Prostate gland (tissue), 2 donors: ENCODE data around the gene TNPO3. TPM values are rescaled to one million over a fixed set of nuclear protein-coding genes. Genes with fewer than 3 reads are reported as not detected.

Experiments
- DNase-seq: peaks from one replicate; pipeline ENCODE4 v3.0.0-alpha.2; 2019; ENCODE audit warnings: low spot score
- H3K27ac ChIP-seq, 2 donors: fragments of 200-600 bp; sonication (generic); 2 replicates each; pipeline ENCODE4 v1.5.1; 2017 to 2019
- H3K27me3 ChIP-seq: fragments of 200-600 bp; sonication (generic); replicated peaks from 2 replicates; pipeline ENCODE4 v1.5.1; 2019; ENCODE audit not compliant: insufficient read depth
- H3K36me3 ChIP-seq, 2 donors: fragments of 200-600 bp; sonication (generic); 1 replicate in 1 of 2; 2 replicates in 1 of 2; pipeline versions ENCODE4 v1.5.1 to v1.8.1; 2017 to 2019
- H3K4me1 ChIP-seq: fragments of 200-600 bp; sonication (generic); replicated peaks from 2 replicates; pipeline ENCODE4 v1.5.1; 2019
- H3K4me3 ChIP-seq, 2 donors: fragments of 200-600 bp; sonication (generic); 2 replicates each; pipeline ENCODE4 v1.5.1; 2017 to 2019
- H3K9me3 ChIP-seq: fragments of 200-600 bp; sonication (generic); 2 replicates; pipeline ENCODE4 v1.5.1; 2017
- CTCF ChIP-seq, 4 experiments: fragments of 200-600 bp in 2 of 4; fragments of 450-650 bp in 2 of 4; sonication (generic) in 2 of 4; IDR thresholded peaks; 1 replicate in 3 of 4; 2 replicates in 1 of 4; pipeline ENCODE4 v1.5.1; 2016 to 2019; ENCODE audit warnings: antibody characterized with exemption in 4 of 4, mild to moderate bottlenecking in 2 of 4, moderate library complexity in 2 of 4
- POLR2A ChIP-seq: fragments of 450-650 bp; IDR thresholded peaks from one replicate; pipeline ENCODE4 v1.6.1; 2016; ENCODE audit warnings: antibody characterized with exemption, mild to moderate bottlenecking
- WGBS: methylation state at CpG from one replicate; pipeline ENCODE4 v1.1.5; 2018; 5-methylcytosine and 5-hydroxymethylcytosine counted together
- intact Hi-C: fragments of 100-400 bp; cut with DNase I; formaldehyde crosslinking; loops from one replicate; pipeline ENCODE4 v1.14.2; 2022
- small RNA-seq, 2 donors: library from RNA; depleted of rRNA; stranded (forward); fragments of <200 nt; gene quantifications; one replicate each; pipeline ENCODE3, GENCODE V24; 2016
- total RNA-seq, 2 donors: library from RNA; depleted of rRNA; stranded (reverse); fragments of >200 nt; gene quantifications; one replicate each; pipeline ENCODE4 v1.1.0, GENCODE V29; 2016

TNPO3 gene
- total RNA-seq, 2 donors from 2014 or later, result 32.2 to 42.3 TPM

DNA sequence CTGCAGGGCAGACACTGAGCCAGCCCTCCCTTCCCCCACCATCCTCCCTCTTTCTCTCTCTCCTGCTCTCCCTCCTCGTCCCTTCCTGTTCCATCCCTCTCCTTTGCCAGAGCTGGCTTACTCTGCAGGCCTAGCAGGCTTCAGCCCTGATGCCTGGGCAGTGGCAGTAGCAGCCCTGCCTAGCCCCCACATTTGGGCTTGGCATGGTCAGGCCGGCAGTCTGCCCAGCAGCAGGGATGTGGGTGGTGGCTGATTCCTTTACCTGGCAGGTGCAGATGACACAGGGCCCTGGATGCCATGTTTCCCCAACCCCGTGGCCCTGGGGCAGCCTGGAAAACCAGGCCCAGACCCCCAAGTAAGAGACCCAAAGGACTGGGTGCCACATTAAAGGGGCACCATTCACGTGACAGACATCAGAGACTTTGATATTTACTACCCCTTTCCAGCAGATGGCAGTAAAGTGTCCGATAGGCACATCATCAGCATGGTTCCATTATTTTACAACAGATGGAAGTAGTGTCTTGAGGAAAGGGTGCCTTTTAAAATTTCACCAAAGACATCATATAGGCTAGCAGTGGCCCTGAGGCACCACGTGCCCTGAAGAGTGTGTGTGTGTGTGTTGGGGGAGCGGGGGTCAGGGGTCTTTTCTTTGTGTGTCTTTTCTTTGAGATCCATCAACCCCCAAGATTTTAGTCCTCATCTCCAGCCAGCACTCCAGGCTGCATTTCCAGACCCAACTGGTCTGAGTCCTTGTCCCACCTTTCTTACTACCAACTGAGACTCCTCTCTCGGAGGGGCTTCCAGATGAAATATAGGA is 150.3 kb downstream of the TNPO3 start:
- Histone ChIP-seq H3K4me3 (no peak overlapping the region), H3K9me3 (no peaks in the 10 kb centered on the region), H3K36me3 (no peaks in the 10 kb centered on the region), H3K4me1 (no peaks in the 10 kb centered on the region), H3K27me3 (no peaks in the 10 kb centered on the region), H3K27ac (no peak overlapping the region)
- TF ChIP-seq POLR2A (no peak), CTCF (IDR thresholded peaks at IDR 0.05) (peak; percentile 43 to 79 (median 67))
- intact Hi-C loops, result loop anchor here (2.0 kb wide), 1 partner anchor 186 kb away; no protein-coding TSS in a partner anchor
- 42% methylated on average over 8 of the region's 8 CpGs for WGBS
- DNase-seq, result no peak

Small RNAs within 50 kb of the gene (small RNA-seq; reads per million reads assigned to genes)
- 0 reads per million in 2 donors for gene RN7SL306P

Other genes with a start within 250 kb of the TNPO3 start
- gene FLNC, start 224.7 kb downstream of the TNPO3 start, total RNA-seq, result 100 to 1,000 TPM; 104 to 150 TPM
- gene ATP6V1F, start 192.3 kb downstream of the TNPO3 start, total RNA-seq, result 100 to 1,000 TPM; 116 to 118 TPM
- gene KCP, start 144.4 kb downstream of the TNPO3 start, total RNA-seq, result under 1 TPM in 1 of 2 donors, not detected in 1; 0.45 TPM
- gene IRF5, start 117.2 kb downstream of the TNPO3 start, total RNA-seq, result 10 to 100 TPM in 1 of 2 donors, 1 to 10 TPM in 1; 6.0 to 10.6 TPM
- 10 to 100 TPM in 1 of 2 donors, 1 to 10 TPM in 1; 8.4 to 47.7 TPM for gene TSPAN33, start 89.6 kb upstream of the TNPO3 start, total RNA-seq
- 10 to 100 TPM; 23.2 to 32.9 TPM for gene SMO, start 133.5 kb upstream of the TNPO3 start, total RNA-seq
- gene AHCYL2, start 169.9 kb upstream of the TNPO3 start, total RNA-seq, result 10 to 100 TPM; 15.2 to 38.3 TPM